PC-3 (cell line): ENCODE data around the gene SIPA1L3. TPM values are rescaled to one million over a fixed set of nuclear protein-coding genes. Genes with fewer than 3 reads are reported as not detected.
A peak's percentile ranks its signal among the peaks of the same experiment; 100 is the strongest.

Source experiments
- ATAC-seq: fragments of 200-7000 bp; cut with Tn5 transposase; 2 replicates; pipeline ENCODE4 v1.9.1; 2020; ENCODE audit warnings: mild to moderate bottlenecking, moderate library complexity
- BruUV-seq: library from RNA; stranded (reverse); fragments of 400-500 nt; replicated peaks from 2 replicates; lab custom pipeline; 2021; lab: Mats Ljungman, UMichigan
- CTCF ChIA-PET: fragments of 300-600 bp; sonication (Branson Sonifier 250); formaldehyde crosslinking; loops from one replicate; lab custom pipeline; 2022; ENCODE audit warnings: antibody characterized with exemption; lab: Charles Lee
- POLR2A ChIA-PET: fragments of 300-600 bp; sonication (Branson Sonifier 250); formaldehyde crosslinking; loops from one replicate; lab custom pipeline; 2022; ENCODE audit warnings: antibody characterized with exemption; ENCODE audit not compliant: unreplicated experiment; lab: Charles Lee
- DNase-seq: peaks from one replicate; pipeline ENCODE4 v3.0.0-alpha.2; 2015
- H2AFZ ChIP-seq: fragments of 300-600 bp; sonication (generic); 2 replicates; pipeline ENCODE4 v1.6.0; 2016; ENCODE audit warnings: antibody characterized with exemption, low read length
- H3F3A ChIP-seq: fragments of 300-600 bp; sonication (generic); one replicate; pipeline ENCODE4 v1.6.0; 2017; ENCODE audit warnings: antibody characterized with exemption, low read length, control low read depth, mild to moderate bottlenecking; ENCODE audit not compliant: unreplicated experiment
- H3K27ac ChIP-seq: fragments of 300-600 bp; sonication (generic); 2 replicates; pipeline ENCODE4 v1.5.1; 2016; ENCODE audit warnings: mild to moderate bottlenecking, low read length
- H3K27me3 ChIP-seq: fragments of 300-600 bp; sonication (generic); 2 replicates; pipeline ENCODE4 v1.6.1; 2016; ENCODE audit warnings: low read length, mixed read lengths
- H3K36me3 ChIP-seq: fragments of 300-600 bp; sonication (generic); 2 replicates; pipeline ENCODE4 v1.6.1; 2016; ENCODE audit warnings: low read depth, mixed run types, low read length, mixed read lengths
- H3K4me1 ChIP-seq: fragments of 300-600 bp; sonication (generic); 2 replicates; pipeline ENCODE4 v1.5.1; 2016; ENCODE audit warnings: low read length; ENCODE audit not compliant: insufficient read depth
- H3K4me2 ChIP-seq: fragments of 300-600 bp; sonication (generic); 2 replicates; pipeline ENCODE4 v1.6.0; 2016; ENCODE audit warnings: low read length
- H3K4me3 ChIP-seq: fragments of 300-600 bp; sonication (generic); 2 replicates; pipeline ENCODE4 v1.5.1; 2016; ENCODE audit warnings: mild to moderate bottlenecking, low read length, mixed read lengths
- H3K79me2 ChIP-seq: fragments of 300-600 bp; sonication (generic); 2 replicates; pipeline ENCODE4 v1.6.1; 2017; ENCODE audit warnings: low read length, mixed read lengths
- H3K9ac ChIP-seq: fragments of 300-600 bp; sonication (generic); 2 replicates; pipeline ENCODE4 v1.6.0; 2016; ENCODE audit warnings: mild to moderate bottlenecking, low read length
- H3K9me2 ChIP-seq: fragments of 300-600 bp; sonication (generic); replicated peaks from 2 replicates; pipeline ENCODE4 v1.6.1; 2016; ENCODE audit warnings: mixed run types, low read length, mixed read lengths
- H3K9me3 ChIP-seq: fragments of 300-600 bp; sonication (generic); 2 replicates; pipeline ENCODE4 v1.6.1; 2016; ENCODE audit warnings: low read length, mixed read lengths
- H4K20me1 ChIP-seq: fragments of 300-600 bp; sonication (generic); 2 replicates; pipeline ENCODE4 v1.6.1; 2016; ENCODE audit warnings: low read length, mixed read lengths
- CTCF ChIP-seq: fragments of 300-600 bp; sonication (generic); conservative IDR thresholded peaks from 2 replicates; pipeline ENCODE4 v1.5.1; 2017; ENCODE audit warnings: antibody characterized with exemption, low read depth, mild to moderate bottlenecking, low read length
- EZH2 ChIP-seq: fragments of 300-600 bp; sonication (generic); IDR thresholded peaks from one replicate; pipeline ENCODE4 v1.6.1; 2017; ENCODE audit warnings: antibody characterized with exemption, mild to moderate bottlenecking, low read length; ENCODE audit not compliant: unreplicated experiment
- EZH2phosphoT487 ChIP-seq: fragments of 300-600 bp; sonication (generic); IDR thresholded peaks from 2 replicates; pipeline ENCODE4 v1.6.1; 2018; ENCODE audit warnings: mild to moderate bottlenecking, antibody characterized with exemption, low read length, borderline replicate concordance
- intact Hi-C: fragments of 100-400 bp; cut with micrococcal nuclease; formaldehyde crosslinking; loops from 2 replicates; pipeline ENCODE4 v1.9.0; 2023
- total RNA-seq: library from RNA; depleted of rRNA; stranded (reverse); fragments of >200 nt; gene quantifications from 2 replicates; pipeline ENCODE4 v1.2.3, GENCODE V29; 2014

Gene SIPA1L3
- total RNA-seq, 1 experiment from 2014 or later: 38.7 TPM

GRCh38 chr19:37899453-37899852 is 7.6 kb upstream of the SIPA1L3 start:
- Histone ChIP-seq H3K4me3 (no peak overlapping the region), H2AFZ (no peak overlapping the region), H3K36me3 (no peaks in the 10 kb centered on the region), H3K9me2 (no peaks in the 10 kb centered on the region), H3K9me3 (no peaks in the 10 kb centered on the region), H3K27ac (no peak overlapping the region), H3F3A (no peaks in the 10 kb centered on the region), H3K79me2 (no peaks in the 10 kb centered on the region), H3K4me1 (no peaks in the 10 kb centered on the region), H3K4me2 (no peak overlapping the region), H4K20me1 (no peaks in the 10 kb centered on the region), H3K9ac (no peak overlapping the region), H3K27me3 (no peaks in the 10 kb centered on the region)
- intact Hi-C loops: loop anchor here (2.0 kb wide), 2 partner anchors 195 to 325 kb away; partner anchors contain the start of gene DPF1
- CTCF ChIA-PET: no interaction called here
- DNase-seq (no peak), ATAC-seq (no peak)
- BruUV-seq: no TSS peak
- no peak for TF ChIP-seq EZH2phosphoT487
- no peak for TF ChIP-seq CTCF
- no peak for TF ChIP-seq EZH2
- POLR2A ChIA-PET: no interaction called here

GRCh38 chr19:37899966-37900365 is 7.0 kb upstream of the SIPA1L3 start:
- ChIA-PET POLR2A (no interaction called here), CTCF (no interaction called here)
- Histone ChIP-seq H3K27ac (no peak overlapping the region), H3K79me2 (no peaks in the 10 kb centered on the region), H3K9ac (no peak overlapping the region), H3K9me2 (no peaks in the 10 kb centered on the region), H3K9me3 (no peaks in the 10 kb centered on the region), H3K4me2 (no peak overlapping the region), H3F3A (no peaks in the 10 kb centered on the region), H2AFZ (no peak overlapping the region), H3K27me3 (no peaks in the 10 kb centered on the region), H3K36me3 (no peaks in the 10 kb centered on the region), H4K20me1 (no peaks in the 10 kb centered on the region), H3K4me3 (no peak overlapping the region), H3K4me1 (no peaks in the 10 kb centered on the region)
- no TSS peak for BruUV-seq
- TF ChIP-seq CTCF (no peak), EZH2 (no peak), EZH2phosphoT487 (no peak)
- DNase-seq (no peak), ATAC-seq (no peak)
- intact Hi-C loops: loop anchor here (2.0 kb wide), 2 partner anchors 195 to 325 kb away; partner anchors contain the start of gene DPF1

GRCh38 chr19:37902668-37903067 is 4.3 kb upstream of the SIPA1L3 start:
- Histone ChIP-seq H3K27ac (no peak overlapping the region), H3K4me2 (no peak overlapping the region), H3K9me3 (no peaks in the 10 kb centered on the region), H3K4me3 (no peak overlapping the region), H3K4me1 (peaks cover 8% of the 10 kb centered on the region), H2AFZ (no peak overlapping the region), H3K9me2 (no peaks in the 10 kb centered on the region), H3K9ac (no peak overlapping the region), H4K20me1 (no peaks in the 10 kb centered on the region), H3F3A (no peaks in the 10 kb centered on the region), H3K79me2 (peaks cover 7% of the 10 kb centered on the region), H3K36me3 (no peaks in the 10 kb centered on the region), H3K27me3 (no peaks in the 10 kb centered on the region)
- ATAC-seq: peak; percentile 52
- intact Hi-C loops: no loop called here
- TF ChIP-seq CTCF (peak; percentile 86), EZH2 (no peak)
- POLR2A ChIA-PET: interaction anchor here (0.6 kb wide), 1 partner anchor 307 kb away, joined by 5 read pairs; no protein-coding TSS in a partner anchor
- peak; percentile 88 for DNase-seq
- CTCF ChIA-PET: interaction anchor here (0.6 to 1.2 kb wide), 8 partner anchors 30 to 333 kb away, joined by 3 to 9 read pairs (median 4); no protein-coding TSS in a partner anchor
- BruUV-seq: no TSS peak
